Measurements from ENCODE around the gene IKBIP. TPM values are rescaled to one million over a fixed set of nuclear protein-coding genes. Genes with fewer than 3 reads are reported as not detected.
"Not testable (repeated sequence)": the region's sequence is repeated elsewhere in the genome, so short reads cannot be mapped to it uniquely, and the experiment has no call there.

IKBIP gene
- total RNA-seq, 1 donor from 2014 or later, result 15.2 TPM

DNA sequence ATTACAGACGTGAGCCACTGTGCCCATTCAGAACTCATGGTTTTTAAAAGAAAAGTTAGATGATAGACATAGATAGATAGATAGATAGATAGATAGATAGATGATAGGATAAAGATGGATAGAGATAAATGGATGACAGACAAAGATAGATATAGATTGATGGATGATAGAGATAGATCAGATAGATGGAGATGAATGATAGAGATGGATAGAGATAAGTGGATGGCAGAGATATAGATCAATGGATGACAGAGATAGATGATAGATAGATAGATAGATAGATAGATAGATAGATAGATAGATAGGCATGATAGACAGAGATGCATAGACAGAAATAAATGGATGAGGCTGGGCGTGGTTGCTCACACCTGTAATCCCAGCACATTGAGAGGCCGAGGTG is 64.8 kb downstream of the IKBIP start:
- TF ChIP-seq, protein P1, sequence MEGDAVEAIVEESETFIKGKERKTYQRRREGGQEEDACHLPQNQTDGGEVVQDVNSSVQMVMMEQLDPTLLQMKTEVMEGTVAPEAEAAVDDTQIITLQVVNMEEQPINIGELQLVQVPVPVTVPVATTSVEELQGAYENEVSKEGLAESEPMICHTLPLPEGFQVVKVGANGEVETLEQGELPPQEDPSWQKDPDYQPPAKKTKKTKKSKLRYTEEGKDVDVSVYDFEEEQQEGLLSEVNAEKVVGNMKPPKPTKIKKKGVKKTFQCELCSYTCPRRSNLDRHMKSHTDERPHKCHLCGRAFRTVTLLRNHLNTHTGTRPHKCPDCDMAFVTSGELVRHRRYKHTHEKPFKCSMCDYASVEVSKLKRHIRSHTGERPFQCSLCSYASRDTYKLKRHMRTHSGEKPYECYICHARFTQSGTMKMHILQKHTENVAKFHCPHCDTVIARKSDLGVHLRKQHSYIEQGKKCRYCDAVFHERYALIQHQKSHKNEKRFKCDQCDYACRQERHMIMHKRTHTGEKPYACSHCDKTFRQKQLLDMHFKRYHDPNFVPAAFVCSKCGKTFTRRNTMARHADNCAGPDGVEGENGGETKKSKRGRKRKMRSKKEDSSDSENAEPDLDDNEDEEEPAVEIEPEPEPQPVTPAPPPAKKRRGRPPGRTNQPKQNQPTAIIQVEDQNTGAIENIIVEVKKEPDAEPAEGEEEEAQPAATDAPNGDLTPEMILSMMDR (IDR thresholded peaks at IDR 0.05), result no peak
- Histone ChIP-seq H3K4me1 (no peaks in the 10 kb centered on the region), H3K9me3 (no peaks in the 10 kb centered on the region), H3K27me3 (no peaks in the 10 kb centered on the region), H3K4me3 (no peak overlapping the region), H3K36me3 (no peaks in the 10 kb centered on the region), H3K27ac (no peak overlapping the region)
- DNase-seq (no peak), ATAC-seq (no peak)
- intact Hi-C loops (cut with DNase I), result no loop called here

DNA sequence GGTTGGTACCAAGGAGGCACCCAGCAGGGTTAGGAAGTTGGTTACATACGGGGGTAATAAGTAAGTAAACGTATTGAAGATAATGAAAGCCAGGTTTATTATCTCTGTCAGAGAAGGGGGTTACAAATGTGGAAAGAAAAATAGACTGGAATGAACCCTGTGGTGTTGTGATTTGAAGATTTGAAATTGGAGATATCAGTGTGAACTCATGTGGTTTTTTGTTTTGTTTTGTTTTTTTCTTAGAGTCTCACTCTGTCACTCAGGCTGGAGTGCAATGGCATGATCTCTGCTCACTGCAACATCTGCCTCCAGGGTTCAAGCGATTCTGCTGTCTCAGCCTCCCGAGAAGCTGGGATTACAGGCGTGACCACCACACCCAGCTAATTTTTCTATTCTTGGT is 65.2 kb downstream of the IKBIP start:
- H3K9me3 ChIP-seq, result no peaks in the 10 kb centered on the region
- intact Hi-C loops (cut with DNase I), result no loop called here
- no peak overlapping the region for H3K27ac ChIP-seq
- H3K4me3 ChIP-seq, result no peak overlapping the region
- no peaks in the 10 kb centered on the region for H3K27me3 ChIP-seq
- TF ChIP-seq, protein P1 (IDR thresholded peaks at IDR 0.05), result no peak
- DNase-seq, result no peak
- ATAC-seq, result no peak
- no peaks in the 10 kb centered on the region for H3K4me1 ChIP-seq
- H3K36me3 ChIP-seq, result no peaks in the 10 kb centered on the region

DNA sequence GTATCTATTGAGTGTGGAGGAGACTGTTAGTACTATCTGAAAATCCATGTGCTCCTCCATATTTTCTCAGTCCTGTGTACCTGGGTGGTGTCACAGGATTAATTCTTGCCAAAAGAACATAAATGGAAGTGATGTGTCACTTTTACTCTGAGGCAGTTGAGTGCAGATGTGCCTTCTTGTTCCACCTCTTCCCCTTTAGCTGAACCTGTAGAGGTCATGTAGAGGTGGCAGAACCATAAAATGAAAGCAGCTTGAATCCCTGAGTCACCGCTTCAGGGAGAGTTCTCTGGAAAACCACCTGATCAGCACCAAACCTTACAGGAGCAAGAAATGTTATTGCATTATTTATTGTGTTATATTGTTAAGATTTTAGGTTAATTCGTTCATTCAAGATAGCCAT is 65.8 kb downstream of the IKBIP start:
- no peaks in the 10 kb centered on the region for H3K9me3 ChIP-seq
- H3K36me3 ChIP-seq, result no peaks in the 10 kb centered on the region
- H3K27me3 ChIP-seq, result no peaks in the 10 kb centered on the region
- no peak for DNase-seq
- no peaks in the 10 kb centered on the region for H3K4me1 ChIP-seq
- no peak overlapping the region for H3K4me3 ChIP-seq
- intact Hi-C loops (cut with DNase I), result no loop called here
- H3K27ac ChIP-seq, result no peak overlapping the region
- TF ChIP-seq, protein P1 (IDR thresholded peaks at IDR 0.05), result no peak
- ATAC-seq, result no peak

DNA sequence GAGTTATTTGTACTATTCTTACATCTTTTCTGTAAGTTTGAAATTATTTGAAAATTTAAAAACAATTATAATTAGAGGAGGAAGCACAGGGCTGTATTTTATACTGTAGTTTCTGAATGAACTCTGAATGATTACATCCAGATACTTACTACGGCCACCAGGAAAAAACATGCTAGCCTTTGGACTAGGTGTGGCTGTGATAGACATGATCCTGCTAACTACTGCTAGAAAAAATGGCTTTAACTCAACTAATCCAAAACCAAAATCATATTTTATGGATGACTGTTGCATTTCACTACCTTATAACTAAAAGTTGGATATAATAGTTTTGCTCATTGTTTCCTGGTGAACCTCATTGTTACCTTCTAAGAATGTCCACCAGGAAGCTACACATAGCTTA is 66.2 kb downstream of the IKBIP start:
- DNase-seq (no peak), ATAC-seq (no peak)
- TF ChIP-seq, protein P1 (IDR thresholded peaks at IDR 0.05), result no peak
- Histone ChIP-seq H3K4me3 (no peak overlapping the region), H3K27ac (no peak overlapping the region), H3K9me3 (no peaks in the 10 kb centered on the region), H3K4me1 (no peaks in the 10 kb centered on the region), H3K27me3 (no peaks in the 10 kb centered on the region), H3K36me3 (no peaks in the 10 kb centered on the region)
- intact Hi-C loops (cut with DNase I), result no loop called here

DNA sequence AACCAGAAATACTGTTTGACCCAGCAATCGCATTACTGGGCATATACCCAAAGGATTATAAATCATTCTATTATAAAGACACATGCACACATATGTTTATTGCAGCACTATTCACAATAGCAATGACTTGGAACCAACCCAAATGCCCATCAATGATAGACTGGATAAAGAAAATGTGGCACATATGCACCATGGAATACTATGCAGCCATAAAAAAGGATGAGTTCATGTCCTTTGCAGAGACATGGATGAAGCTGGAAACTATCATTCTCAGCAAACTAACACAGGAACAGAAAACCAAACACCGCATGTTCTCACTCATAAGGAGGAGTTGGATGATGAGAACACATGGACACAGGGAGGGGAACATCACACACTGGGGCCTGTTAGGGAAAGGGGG is 67.8 kb downstream of the IKBIP start:
- DNase-seq; H3K4me1 ChIP-seq; H3K36me3 ChIP-seq; H3K27me3 ChIP-seq; ATAC-seq; H3K9me3 ChIP-seq; intact Hi-C loops (cut with DNase I); H3K4me3 ChIP-seq; H3K27ac ChIP-seq: not testable (repeated sequence)

DNA sequence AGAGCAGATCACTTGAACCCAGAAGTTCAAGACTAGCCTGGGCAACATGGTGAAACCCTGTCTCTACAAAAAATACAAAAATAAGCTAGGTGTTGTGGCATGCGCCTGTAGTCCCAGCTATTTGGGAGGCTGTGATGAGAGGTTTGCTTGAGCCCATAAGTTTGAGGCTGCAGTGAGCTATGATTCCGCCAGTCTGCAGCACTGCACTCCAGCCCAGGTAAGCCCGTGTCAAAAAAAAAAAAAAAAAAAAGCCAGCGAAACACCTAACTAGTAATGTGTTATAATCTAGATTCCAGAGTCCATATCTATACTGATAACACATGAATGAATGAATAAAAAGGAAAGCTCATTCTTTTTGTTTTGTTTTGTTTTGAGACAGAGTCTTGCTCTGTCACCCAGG is 69.6 kb downstream of the IKBIP start:
- no peak for ATAC-seq
- Histone ChIP-seq H3K27me3 (no peaks in the 10 kb centered on the region), H3K9me3 (no peaks in the 10 kb centered on the region), H3K4me3 (no peak overlapping the region), H3K27ac (no peak overlapping the region), H3K4me1 (no peaks in the 10 kb centered on the region), H3K36me3 (no peaks in the 10 kb centered on the region)
- intact Hi-C loops (cut with DNase I), result no loop called here
- TF ChIP-seq, protein P1 (IDR thresholded peaks at IDR 0.05), result no peak
- DNase-seq, result no peak

Other genes with a start within 250 kb of the IKBIP start
- gene TMPO, start 129.2 kb downstream of the IKBIP start, total RNA-seq, result 63.1 TPM
- gene SLC25A3, start 51.1 kb downstream of the IKBIP start, total RNA-seq, result 355 TPM
- 23.4 TPM for gene APAF1, start 502 bp upstream of the IKBIP start, total RNA-seq